Left kidney (tissue), 2 donors: ENCODE results near the gene NOVA1. TPM values are rescaled to one million over a fixed set of nuclear protein-coding genes. Genes with fewer than 3 reads are reported as not detected.

ENCODE experiments used
- DNase-seq: peaks from one replicate; pipeline ENCODE4 v3.0.0-alpha.2; 2013
- polyA plus RNA-seq: library from polyadenylated mRNA; unstranded; fragments of 120-200 nt; gene quantifications from one replicate; pipeline ENCODE4 v1.2.1, GENCODE V29; 2013; ENCODE audit not compliant: insufficient read length

NOVA1 gene
- polyA plus RNA-seq, 1 donor, result 34.0 TPM

DNA sequence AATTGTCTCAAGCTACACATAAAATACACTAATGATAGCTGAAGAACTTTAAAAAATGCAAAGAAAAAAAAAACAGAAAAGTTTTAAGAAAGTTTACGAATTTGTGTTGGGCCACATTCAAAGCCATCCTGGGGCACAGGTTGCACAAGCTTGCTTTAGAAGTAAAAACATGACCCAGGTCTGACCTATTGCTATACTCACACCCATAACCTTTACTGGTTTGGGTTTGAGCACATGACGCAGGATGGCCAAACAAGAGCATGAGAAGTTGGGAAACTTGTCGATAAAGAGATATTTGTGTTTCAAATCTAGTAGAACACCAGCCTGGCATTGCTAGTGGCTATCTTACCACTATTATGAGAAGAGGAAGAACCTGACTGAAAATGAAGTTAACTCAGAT lies 143.7 kb downstream of the NOVA1 start:
- no peak for DNase-seq

DNA sequence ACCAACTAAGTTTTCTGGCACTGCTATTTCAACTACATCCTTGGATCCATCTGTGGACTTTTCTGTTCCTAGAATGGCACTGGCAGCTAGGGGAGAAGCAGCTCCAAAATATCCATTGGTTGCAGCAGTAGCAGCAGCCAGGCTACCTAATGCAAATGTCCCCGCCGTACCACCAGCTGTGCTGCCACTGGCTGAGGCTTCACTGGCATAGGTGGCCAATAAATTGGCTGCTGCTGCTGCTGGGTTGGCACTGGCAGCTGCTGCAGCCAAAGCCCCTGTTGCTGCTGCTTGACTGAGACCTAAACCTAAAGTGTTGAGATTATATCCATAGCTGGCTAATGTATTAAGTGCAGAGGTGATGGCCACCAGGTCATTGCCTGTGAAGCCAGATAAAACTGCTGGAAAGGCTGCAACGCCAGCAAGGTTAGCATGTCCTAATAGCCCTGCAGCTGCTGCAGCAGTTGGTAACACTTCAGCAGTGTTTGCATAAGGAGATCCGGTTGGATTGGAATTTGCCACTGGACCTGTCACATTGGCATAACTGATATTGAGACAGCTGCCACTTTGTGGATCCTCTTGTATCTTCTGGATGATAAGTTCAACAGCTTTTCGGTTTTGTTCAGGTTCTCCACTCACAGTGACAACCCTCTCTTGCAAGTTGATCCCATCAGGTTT lies 149.5 kb downstream of the NOVA1 start:
- no peak for DNase-seq

DNA sequence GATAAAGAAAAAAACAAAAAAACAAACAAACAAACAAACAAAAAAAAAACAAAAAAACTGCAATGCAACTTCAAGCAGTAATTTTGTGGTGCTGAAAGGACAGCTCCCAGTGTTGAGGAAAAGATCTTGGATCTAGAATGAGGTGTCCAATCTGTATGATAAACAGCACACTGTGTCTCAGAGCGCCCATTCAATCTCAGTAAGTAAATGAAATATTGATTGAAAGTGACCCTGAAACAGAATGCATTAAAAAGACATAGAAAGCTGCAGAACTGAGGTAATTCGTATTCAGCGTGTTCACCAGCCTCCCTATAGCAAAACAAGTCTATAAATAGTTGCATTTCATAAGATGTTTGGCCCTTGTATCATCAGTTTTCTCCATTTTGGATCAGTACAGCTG lies 153.0 kb downstream of the NOVA1 start:
- peak; percentile 61 for DNase-seq

DNA sequence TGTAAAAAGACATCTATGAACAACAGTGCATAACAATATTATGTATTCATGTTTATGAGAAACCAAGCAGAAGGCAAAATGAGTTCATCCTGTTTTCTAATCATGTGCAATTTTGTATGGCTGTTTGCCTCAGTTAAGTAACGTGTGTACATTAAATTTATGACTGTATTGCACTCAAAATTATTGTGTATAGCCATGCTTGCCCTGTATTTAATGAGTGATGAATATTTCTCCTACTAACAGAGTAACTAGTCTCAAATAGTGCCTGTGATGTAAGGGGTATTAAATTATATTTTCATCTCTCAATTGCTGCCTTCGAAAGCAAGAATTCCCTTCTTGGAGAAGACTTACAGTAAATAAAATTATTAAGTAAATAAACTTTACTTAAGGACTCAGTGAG lies 154.2 kb downstream of the NOVA1 start:
- no peak for DNase-seq

DNA sequence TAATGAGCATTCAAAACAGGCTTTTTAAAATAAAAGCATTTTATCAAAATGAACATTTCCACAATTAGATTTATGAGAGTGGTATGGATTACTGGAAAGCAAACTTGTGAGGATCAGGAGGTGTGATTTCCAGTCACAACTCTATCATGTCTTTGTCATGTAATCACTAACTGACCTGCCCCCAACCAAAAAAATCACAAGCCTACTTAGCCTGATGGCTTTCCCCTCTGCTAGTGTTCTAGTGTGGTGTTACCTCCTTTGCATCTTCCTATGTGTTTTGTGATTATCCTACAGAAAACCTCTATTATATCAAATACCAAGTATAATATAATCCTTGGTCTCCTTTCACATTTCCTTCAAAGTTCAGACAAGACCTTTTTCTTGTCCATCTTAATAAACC lies 168.6 kb downstream of the NOVA1 start:
- DNase-seq, result no peak

DNA sequence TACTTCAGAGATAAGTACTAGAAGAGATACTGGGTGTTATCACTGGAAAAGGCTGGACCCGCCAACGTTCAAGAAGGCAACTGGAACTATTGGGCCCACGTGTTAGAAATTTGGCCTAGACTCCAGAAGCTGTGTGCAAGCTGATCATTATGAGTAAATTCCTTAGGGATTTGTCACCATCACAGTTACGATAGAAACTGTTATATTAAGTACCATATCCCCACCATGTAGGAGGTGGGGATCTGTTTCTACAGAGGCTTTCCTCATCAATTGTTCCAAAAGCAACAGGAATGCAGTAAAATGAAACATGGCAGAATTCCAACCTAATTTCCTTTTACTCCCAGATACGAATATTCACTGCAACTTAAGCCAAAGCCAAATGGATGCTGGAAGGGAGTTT lies 170.7 kb downstream of the NOVA1 start:
- no peak for DNase-seq

DNA sequence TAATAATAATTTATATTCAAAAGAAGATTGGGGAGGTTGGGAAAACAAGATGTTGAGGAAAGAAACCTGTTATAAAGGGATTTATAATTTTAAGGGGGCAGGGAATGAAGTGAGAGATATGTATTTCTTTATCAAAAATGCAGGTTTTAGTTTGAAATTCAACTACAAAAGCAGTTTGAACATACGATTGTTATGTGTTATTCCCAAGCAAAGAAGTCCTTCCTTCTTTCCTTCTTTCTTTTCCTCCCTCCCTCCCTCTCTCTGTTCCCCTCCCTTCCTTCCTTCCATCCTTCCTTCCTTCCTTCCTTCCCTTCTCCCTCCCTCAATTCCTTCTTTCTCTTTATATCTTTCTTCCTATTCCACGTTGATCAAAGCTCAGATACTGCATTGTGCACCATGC lies 173.3 kb downstream of the NOVA1 start:
- DNase-seq, result no peak

DNA sequence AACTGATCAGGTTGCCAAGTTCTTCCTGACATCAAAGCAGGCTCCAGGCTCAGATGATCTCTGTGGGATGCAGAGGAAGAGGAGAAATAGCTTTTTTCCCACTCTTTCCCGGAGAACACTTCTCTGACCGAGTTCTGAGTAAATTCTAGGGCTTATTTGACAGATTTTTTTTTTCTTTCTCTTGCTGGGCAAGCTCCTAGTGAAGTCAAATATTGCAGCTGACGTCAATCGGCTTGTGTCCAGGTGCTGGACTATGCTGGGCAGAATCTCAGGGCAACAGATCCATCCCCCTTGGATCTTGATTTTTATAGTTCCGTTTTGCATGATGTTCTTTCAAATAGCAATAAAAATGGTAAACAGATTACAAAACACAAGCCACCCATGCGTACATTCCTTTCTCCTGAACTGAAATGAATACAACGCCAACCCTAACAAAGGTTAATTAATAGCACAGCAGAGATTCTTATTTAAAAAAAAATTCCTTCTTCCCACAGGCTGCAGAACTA lies 182.2 kb downstream of the NOVA1 start:
- DNase-seq, result no peak

DNA sequence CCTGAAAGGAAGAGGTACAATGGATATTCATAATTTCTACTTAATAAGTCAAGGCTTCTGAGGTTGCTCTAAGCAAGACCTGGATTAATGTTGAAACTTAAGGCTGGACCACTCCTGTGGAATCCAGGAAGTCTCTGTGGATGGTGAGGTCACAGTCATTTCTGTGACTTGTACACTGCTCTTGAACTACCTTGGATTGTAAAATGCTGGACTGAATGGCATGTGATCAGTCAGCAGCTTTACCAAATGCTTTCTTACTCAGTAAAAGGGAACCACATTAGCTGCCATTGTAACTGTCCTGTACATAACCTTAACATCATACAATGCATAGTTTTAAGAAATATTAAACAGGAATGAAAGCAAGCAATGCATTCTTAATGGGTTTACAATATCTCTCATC lies 182.9 kb downstream of the NOVA1 start:
- no peak for DNase-seq

DNA sequence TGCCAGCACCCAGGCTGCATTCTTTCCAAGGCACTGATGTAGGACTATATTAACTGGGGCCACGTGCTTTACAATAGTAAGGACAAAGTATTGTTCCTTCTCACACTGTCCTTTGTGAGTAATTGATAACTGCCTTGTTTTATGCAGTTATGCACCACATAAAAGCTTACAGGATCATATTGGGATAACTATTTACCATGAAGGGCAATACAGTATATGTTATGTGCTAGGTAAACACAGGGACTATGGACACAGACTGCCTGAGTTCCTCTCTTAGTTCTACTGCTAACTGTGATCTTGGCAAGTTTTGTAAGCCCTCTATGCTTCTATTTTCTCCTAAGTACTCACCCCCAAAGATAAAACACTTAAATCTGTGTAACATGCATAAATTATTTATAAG lies 183.7 kb downstream of the NOVA1 start:
- DNase-seq, result no peak

DNA sequence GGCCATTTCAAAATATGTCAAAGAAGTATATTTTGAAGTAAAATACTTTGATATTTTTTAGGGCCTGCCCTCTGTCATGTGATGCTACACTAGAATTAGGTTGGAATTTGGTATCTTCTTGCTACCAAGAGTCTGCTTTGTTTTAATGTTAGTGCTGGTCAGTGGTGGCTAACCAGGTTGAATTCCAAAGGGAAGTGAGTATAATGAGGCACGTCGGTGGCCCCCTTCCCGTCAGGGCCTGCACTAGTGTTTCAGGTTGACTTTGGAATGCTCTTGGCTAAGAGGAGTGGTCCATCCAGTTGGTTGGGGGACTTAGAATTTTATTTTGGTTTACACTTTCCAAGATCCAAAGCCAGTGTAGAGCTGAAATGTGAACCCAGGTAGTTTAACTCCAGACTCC lies 185.4 kb downstream of the NOVA1 start:
- no peak for DNase-seq

DNA sequence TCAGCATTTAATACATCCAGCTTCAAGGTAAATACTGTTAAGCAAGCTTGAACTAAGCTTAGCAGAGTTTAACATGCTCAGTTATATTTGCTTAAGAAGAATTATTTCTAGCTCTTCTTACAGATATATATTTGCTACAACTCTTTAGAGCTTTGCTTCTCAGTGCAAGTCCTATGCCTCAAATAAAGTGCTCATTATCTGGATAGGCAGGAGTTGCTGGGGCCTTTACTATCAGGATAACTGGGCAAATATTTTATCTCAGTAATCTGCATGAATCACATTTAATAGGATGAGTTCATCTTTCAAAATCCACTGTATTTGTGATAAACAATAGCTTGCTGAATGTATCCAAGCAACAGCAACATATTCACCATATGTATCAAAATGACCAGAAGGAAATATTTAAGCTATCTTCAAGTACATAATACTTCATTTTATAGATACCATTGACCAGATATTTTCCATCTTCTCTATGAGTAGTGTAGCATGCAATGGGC lies 187.6 kb downstream of the NOVA1 start:
- DNase-seq, result no peak

DNA sequence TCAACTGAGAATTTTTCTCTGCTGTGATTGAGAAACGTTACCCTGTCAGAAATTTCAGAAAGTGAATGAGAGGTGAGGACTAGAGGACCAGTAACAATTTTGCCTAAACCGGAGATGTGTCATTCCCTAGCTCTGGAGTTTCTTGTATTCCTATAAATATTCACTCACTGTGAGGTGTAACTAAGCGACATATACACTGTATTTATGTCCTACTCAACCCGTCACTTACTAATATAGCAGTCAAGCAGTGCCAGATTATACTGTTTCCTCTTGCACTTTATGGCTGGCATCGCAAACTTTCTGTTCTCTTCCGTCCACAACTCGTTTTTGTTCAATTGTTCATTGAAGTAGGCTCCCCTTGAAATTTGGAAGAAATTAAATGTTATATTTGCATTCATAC lies 192.9 kb downstream of the NOVA1 start:
- DNase-seq, result no peak

DNA sequence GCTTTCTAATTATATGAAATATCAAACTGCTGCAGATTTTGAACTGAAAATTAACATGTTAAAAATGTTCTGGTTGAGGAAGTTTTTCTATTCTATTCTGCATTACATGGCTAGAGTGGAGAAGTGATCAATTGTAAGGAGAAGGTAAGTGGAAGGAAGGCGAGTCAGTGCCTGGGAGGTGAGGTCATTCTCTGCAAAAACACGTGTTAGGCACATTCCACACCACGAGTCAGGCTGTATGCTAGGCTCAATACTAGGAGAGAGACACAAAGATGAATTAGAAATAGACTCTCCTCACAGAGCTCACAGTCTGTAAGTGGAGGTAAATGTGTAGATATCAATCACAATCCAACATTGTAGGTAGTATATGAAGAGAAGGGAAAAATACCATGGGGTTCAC lies 194.1 kb downstream of the NOVA1 start:
- DNase-seq, result no peak

DNA sequence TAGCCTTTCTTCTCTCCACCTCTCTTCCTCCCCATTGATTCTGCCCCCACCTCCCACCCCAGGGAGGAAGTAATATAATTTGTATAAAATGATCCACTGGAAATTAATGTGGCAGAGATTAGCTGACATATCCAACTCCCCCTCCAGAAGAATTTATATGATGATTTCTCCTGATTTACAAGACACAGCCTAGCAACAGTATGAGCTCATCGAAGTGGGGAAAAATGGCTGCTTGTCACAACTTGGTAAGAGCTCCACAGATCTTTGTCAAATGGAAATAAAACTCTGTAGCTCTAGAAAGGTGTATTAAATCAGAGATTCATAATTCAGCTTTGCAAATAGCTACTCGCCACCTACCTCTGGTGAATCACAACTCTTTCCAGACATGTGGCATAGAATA lies 195.7 kb downstream of the NOVA1 start:
- DNase-seq, result no peak

DNA sequence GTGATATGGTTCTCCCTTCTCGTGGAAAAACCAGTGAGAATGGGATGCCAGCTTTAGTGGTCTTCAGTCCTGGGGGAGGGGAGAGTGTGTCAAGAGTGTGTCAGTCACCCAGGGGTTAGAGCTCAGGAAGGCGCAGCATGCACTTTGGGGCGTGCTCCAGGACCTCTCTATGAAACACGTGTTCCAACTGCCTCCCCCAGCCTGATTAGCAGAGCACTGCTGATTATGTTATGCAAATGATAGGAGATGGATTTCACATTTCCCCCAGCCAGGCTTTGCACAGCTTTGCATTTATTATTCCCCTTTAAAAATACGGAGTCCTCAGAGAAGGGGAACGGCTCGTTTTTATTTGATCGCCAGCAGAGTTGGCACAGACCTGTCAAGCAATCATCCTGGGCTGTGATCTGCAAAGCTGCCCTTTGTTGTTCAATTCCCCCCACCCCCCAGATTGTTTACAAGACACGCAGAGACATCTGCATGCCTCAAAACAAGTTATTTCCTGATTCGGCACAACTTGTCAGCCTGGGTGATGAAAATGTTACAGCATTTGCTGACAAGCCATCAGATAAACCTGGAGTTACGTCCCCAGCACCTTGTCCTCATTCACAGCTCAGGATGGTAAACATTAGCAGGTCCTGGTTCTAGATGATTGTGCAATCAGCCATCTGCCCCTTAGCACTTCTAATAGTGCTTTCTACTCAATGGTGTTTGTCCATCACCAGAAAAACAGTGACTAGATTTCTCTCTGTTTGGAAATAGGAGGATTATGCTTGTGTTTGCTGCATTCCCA lies 196.5 kb downstream of the NOVA1 start:
- DNase-seq, result no peak

DNA sequence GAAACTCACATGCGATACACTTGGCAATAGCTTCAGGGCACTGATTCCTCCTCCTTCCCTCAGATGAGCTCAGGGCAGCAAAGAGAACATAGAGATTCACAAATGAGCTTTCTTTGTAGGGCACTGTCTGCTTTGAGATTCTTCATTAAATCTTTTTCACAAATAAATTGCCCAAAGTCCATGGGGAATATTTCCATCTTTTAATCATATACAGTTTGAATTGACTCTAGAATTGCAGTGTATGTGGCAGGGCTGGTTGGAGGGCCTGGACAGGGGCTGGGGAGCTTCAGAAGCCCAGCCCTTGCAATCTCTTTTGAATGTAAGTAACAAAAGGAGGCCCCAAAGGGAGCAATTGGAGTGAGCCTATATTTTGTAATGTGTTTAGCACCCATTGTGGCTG lies 197.5 kb downstream of the NOVA1 start:
- no peak for DNase-seq

DNA sequence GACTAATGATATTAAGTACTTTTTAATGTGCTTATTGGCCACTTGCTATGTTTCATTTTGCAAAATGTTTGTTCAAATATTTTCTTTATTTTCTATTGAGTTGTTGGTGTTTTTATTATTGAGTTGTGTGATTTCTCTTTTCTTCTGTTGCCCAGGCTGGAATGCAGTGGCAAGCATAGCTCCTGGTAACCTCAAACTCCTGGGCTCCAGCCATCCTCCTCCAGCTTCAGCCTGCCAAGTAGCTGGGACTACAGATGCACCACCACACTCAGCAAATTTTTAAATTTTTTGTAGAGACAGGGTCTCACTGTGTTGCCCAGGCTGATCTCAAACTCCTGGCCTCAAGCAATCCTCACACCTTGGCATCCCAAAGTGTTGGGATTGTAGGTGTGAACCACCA lies 199.2 kb downstream of the NOVA1 start:
- DNase-seq, result no peak
